AG10803 (cell line): ENCODE measurements around the gene FEM1B.

ENCODE experiments used
- DNase-seq: peaks from one replicate; pipeline ENCODE4 v3.0.0; 2010; ENCODE audit warnings: low read depth
- H3K4me3 ChIP-seq: 2 replicates; pipeline ENCODE4 v1.5.1; 2011; ENCODE audit warnings: mild to moderate bottlenecking, low read length, control low read depth
- TF ChIP-seq, protein P1 (sequence below): conservative IDR thresholded peaks from 2 replicates; pipeline ENCODE4 v1.5.1; 2011; ENCODE audit warnings: mild to moderate bottlenecking, low read length, control low read depth, inconsistent platforms

FEM1B gene

DNA sequence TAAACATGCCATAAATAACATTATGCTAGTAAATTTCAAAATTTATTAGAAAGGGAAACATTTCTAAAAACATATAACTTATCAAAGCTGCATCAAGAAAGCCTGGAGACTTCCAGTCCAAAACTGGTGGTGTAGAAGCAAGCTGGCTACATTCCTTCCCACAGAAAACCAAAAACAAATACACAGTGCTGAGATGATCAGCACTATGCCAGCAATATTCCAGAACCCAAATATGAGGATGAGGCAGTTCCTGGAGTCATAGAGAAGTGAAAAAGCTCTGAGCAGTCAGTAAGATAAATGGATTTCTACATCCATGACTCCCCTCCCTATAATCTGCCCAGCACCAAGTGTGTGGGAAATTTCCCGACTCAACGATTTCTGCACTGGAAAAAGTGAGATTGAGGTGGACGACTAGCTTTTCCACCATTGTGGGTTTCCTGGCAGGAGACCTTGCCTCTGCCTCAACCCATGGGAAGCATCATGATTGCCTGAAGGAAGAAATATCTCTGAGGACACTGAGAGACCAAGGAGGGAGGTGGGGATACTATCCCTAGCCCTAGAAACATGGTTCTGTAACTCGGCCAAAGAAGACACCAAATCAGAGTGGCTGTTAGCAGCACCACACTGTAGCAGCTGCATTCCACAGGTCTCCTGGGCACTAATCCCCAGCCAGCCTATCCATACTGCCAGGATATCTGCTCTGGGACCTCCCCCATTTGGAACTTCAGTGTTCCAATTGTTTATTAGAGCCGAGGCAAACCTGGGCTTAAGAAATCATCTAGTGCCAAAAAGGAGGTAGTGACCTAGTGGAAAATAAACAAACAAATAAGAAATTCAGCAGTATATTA lies 36.2 kb upstream of the FEM1B start:
- no peak for DNase-seq
- no peak overlapping the region for H3K4me3 ChIP-seq
- TF ChIP-seq, protein P1, sequence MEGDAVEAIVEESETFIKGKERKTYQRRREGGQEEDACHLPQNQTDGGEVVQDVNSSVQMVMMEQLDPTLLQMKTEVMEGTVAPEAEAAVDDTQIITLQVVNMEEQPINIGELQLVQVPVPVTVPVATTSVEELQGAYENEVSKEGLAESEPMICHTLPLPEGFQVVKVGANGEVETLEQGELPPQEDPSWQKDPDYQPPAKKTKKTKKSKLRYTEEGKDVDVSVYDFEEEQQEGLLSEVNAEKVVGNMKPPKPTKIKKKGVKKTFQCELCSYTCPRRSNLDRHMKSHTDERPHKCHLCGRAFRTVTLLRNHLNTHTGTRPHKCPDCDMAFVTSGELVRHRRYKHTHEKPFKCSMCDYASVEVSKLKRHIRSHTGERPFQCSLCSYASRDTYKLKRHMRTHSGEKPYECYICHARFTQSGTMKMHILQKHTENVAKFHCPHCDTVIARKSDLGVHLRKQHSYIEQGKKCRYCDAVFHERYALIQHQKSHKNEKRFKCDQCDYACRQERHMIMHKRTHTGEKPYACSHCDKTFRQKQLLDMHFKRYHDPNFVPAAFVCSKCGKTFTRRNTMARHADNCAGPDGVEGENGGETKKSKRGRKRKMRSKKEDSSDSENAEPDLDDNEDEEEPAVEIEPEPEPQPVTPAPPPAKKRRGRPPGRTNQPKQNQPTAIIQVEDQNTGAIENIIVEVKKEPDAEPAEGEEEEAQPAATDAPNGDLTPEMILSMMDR = no peak

DNA sequence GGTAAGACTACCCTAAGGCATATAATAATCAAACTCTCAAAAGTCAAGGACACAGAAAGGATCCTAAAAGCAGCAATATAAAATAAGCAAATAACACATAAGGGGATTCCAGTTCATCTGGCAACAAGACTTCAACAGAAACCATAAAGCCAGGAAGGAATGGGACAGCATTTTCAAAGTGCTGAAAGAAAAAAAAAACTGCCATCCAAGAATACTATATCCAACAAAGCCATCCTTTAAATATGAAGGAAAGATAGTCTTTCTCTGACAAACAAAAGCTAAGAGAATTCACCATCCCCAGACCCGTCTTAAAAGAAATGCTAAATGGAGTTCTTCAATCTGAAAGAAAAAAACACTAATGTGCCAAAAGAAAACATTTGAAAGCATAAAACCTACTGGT lies 33.3 kb upstream of the FEM1B start:
- H3K4me3 ChIP-seq = no peak overlapping the region
- TF ChIP-seq, protein P1 = no peak
- no peak for DNase-seq

DNA sequence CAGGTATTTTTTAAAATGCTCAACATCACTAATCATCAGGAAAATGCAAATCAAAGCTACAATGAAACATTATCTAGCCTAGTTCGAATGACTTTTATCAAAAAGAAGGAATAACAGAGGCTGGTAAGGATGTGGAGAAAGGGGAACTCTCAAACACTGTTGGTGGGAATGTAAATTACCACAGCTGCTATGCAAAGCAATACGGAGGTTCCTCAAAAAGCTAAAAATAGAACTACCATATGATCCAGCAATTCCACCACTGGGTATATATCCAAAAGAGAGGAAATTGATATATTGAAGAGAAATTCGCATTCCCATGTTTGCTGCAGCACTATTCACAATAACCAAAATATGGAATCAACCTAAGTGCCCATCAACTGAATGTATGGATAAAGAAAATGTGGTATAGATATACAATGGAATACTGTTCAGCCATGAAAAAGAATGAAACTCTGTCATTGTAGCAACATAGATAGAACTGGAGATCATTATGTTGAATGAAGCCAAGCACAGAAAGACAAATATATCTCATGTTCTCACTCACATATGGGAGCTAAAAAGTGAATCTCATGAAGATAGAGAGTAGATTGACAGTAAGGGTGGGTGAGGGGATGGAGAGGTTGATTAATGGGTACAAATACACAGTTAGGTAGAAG lies 28.4 kb upstream of the FEM1B start:
- TF ChIP-seq, protein P1 = no peak
- DNase-seq = no peak
- H3K4me3 ChIP-seq = no peak overlapping the region

DNA sequence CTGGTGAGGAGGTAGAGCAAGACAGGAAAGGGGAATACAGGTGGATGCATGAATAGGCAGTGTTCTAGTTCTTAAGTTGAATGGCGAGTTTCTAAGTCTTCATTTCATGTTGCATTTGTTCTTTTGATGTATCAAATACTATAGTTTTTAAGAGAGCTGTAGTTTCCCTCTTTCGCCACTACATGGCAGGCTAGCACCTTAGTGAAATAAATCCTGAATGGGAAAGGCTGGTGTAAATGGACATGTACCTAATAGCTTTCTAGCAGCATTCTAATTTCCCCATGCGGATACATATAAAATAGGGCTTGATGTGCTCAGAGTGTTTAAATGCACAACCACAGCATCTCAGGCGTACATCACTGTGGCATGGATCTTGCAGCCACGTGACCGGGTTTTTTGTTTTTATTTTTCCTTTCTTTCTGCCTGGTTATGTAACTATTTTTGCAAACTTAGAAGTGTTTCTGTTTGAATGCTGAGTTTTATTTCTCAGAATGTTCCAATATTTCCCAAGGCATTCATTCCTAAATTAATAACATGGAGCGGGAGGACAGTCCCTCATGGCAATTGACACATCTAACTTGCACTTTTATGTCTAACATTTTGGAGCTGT lies 24.5 kb upstream of the FEM1B start:
- no peak overlapping the region for H3K4me3 ChIP-seq

DNA sequence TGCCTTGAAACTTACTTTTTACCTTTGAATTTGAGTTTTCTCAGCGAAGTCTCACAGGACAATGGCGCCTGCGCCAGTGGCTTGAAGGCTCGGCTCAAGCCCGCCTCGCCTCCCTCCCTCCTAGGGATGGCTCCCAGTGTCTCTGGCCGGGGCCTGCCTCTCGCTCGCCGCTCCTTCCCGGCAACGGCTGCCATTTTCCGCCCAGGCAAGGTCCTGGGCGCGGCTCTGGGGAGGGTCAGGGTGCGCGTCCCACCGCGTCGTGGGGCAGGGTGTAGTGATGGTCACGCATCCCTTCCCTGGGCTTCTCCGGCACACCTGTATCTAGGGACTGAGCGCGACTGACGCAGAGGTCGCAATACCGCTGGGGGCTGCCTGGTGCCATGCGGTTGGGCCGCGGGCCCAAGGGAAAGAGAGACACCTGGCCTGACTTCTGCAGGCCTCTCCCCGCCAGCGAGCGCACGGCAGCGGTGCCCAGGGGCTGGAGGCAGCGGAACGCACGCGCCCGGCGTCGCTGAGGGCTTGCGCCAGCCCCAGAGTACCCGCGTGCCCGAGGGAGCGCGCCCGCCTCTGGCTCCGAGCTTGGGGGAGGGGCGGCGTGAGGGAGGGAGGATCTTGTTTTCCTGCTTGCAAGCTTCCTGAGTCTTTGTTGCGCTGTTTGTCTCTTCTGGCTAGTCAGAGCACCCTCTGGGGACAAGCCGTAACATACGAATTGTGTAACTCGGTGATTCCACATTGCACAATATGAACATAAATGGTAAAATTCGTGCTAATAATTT lies 20.7 kb upstream of the FEM1B start:
- TF ChIP-seq, protein P1 = no peak; the same call in 1 of the 2 replicates
- peak overlapping the region; percentile 68 for H3K4me3 ChIP-seq

More for the DNA sequence above, 24.5 kb upstream of the FEM1B start:
- TF ChIP-seq, protein P1 = peak; percentile 97
- peak; percentile 86 for DNase-seq

DNA sequence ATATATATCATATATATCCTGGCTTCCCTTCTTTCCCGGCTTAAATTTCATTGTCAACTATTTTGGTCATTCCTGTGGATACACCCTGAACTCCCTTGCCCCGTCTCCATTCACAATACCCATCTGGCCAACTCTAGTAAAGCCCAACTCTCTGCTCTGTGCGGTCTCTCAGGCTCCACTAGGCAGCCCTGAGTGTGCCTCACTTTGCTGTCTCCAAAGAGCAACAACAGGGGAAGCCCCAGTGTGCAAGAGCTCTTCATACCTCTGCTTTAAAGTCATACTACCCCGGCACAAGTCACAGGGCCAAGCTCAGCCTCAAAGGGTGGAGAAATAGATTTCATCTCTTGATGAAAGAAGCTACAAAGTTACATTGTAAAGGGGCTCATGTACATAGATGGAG lies 18.9 kb upstream of the FEM1B start:
- TF ChIP-seq, protein P1 = no peak

More for the DNA sequence above, 20.7 kb upstream of the FEM1B start:
- DNase-seq = peak; percentile 96

More for the DNA sequence above, 18.9 kb upstream of the FEM1B start:
- DNase-seq = peak; percentile 53
- H3K4me3 ChIP-seq = no peak overlapping the region
